ENCODE results near the gene MOG. TPM values are rescaled to one million over a fixed set of nuclear protein-coding genes. Genes with fewer than 3 reads are reported as not detected.
A peak's percentile ranks its signal among the peaks of the same experiment; 100 is the strongest.

Gene MOG
- total RNA-seq, 6 experiments from 2014 or later, result not detected

DNA sequence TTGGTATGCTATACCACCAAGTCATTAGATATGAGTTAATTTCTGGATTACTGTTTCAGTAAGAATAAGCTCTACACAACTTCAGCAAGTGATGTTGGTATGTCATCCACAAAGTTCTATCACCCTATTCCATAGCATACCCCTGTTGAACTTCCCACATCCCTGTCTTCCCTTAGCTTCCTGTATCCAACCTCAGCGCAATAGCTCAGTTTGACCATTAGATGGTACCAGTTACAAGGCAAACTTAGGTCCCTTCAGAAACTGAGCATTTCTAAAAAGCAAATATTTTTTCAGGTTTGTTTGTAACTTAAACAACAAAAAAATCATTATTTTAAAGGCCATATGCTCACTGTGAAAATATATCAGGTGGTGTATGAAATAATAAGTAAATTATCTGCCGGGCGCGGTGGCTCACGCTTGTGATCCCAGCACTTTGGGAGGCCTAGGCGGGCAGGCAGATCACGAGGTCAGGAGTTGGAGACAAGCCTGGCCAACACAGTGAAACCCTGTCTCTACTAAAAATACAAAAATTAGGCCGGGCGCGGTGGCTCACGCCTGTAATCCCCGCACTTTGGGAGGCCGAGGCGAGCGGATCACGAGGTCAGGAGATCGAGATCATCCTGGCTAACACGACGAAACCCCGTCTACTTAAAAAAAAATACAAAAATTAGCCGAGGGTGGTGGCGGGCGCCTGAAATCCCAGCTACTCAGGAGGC is 8.8 kb upstream of the MOG start:
- Histone ChIP-seq H3K4me3 (no peak overlapping the region), H3K9me3 (no peaks in the 10 kb centered on the region), H3K4me1 (peaks cover 0 to 3% (median 0%) of the 10 kb centered on the region in 4 donors), H3K27ac (no peak overlapping the region), H3K27me3 (no peaks in the 10 kb centered on the region), H3K36me3 (no peaks in the 10 kb centered on the region)
- intact Hi-C loops (cut with DNase I), result no loop called here
- WGBS (ENCODE audit: insufficient coverage, low coverage, low lambda C conversion rate, missing lambda C conversion rate), result 84% methylated on average over 8 of the region's 23 CpGs
- TF ChIP-seq POLR2A (IDR thresholded peaks at IDR 0.05), result no peak
- TF ChIP-seq, protein P1, sequence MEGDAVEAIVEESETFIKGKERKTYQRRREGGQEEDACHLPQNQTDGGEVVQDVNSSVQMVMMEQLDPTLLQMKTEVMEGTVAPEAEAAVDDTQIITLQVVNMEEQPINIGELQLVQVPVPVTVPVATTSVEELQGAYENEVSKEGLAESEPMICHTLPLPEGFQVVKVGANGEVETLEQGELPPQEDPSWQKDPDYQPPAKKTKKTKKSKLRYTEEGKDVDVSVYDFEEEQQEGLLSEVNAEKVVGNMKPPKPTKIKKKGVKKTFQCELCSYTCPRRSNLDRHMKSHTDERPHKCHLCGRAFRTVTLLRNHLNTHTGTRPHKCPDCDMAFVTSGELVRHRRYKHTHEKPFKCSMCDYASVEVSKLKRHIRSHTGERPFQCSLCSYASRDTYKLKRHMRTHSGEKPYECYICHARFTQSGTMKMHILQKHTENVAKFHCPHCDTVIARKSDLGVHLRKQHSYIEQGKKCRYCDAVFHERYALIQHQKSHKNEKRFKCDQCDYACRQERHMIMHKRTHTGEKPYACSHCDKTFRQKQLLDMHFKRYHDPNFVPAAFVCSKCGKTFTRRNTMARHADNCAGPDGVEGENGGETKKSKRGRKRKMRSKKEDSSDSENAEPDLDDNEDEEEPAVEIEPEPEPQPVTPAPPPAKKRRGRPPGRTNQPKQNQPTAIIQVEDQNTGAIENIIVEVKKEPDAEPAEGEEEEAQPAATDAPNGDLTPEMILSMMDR (IDR thresholded peaks at IDR 0.05), result peak; percentile 35 to 51 (median 42)
- ATAC-seq (no peak), DNase-seq (no peak)

DNA sequence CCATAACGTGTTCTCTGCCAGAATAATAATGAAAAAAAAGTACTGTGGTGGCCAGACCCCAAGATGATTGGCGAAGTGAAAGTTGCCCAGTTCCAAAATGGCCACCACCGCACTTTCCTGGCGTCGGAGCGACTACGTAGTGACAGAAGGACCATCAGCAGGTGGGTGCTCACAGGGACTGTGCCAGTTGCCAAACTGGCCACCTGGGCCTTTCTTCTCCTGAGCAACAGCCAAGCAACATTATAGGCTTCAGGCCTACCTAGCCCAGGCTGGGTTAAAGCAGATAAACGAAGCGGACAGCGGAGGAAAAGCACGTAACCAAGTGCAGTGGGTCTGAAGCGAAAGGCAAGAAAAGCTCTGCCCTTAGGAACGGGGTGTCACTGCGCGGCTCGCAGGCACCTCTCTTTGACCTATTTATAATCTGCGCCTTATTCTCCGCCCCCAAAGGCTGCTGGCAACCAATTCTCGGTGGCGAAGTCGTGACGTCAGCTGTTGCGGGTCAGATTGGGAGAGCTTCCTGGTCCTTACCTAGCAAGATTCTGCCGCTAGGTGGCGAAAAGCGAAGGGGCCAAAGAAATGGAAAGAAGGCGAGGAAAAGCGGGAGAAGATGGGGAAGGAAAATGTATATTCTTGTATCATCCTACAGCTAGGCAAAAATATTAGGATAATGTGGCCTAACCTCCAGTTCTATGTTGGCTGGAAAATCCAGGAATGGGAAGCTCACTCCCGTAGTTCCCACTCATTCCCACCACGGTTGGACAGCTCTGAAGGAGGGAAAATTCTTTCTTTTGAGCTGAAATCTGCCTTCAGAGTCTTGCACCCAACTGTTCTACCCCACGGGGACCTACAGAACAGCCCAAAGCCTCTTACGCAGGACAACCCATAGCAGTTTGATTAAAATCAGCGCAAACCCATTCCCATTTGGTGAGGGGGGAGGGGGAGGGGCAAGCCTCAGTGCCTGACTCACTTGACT is 6.9 kb upstream of the MOG start:
- Histone ChIP-seq H3K9me3 (no peaks in the 10 kb centered on the region), H3K36me3 (no peaks in the 10 kb centered on the region), H3K27me3 (no peaks in the 10 kb centered on the region), H3K27ac (peak overlapping the region; percentile 89 to 93 (median 92)), H3K4me1 (peaks cover 0 to 3% (median 0%) of the 10 kb centered on the region in 4 donors), H3K4me3 (peak overlapping the region; percentile 45 to 66 (median 65))
- peak; percentile 96 to 98 (median 97) for ATAC-seq
- TF ChIP-seq POLR2A (IDR thresholded peaks at IDR 0.05), result peak; percentile 82
- TF ChIP-seq, protein P1 (IDR thresholded peaks at IDR 0.05), result peak; percentile 88 to 95 (median 93)
- intact Hi-C loops (cut with DNase I), result no loop called here
- DNase-seq, result peak; percentile 98
- WGBS (ENCODE audit: insufficient coverage, low coverage, low lambda C conversion rate, missing lambda C conversion rate), result 4% methylated on average over 30 of the region's 33 CpGs

DNA sequence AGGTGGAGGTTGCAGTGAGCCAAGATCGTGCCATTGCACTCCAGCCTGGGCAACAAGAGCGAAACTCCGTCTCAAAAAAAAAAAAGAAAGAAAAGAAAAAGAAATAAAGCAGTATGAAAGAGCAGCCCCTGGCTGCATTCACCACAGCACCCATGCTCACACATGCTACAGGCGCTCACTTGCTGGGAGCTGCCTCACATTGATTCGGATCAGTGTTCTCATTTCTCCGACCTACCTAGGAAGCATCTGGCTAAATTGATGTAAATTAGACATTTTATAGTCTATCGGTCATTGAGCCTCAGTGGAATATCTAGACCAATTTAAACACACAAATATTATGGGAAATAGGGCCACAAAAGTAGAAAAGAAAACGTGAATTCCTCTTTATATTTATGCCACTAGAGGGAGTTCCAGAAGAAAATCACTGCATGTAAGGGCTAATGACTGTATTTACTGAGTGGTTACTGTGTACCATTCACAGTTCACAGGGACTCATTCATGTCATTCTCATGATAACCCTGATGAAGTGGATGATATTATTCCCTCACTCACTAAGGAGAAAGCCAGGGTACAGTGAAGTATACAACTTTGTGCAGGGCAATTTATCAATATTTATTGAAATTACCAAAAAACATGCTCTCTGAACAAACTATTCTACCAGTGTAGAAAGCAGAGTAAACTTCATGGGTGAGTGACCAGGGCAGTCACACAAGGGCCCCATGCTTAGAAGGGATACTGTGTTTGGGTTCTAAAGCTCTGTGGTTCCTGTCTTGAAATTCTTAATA is 5.3 kb upstream of the MOG start:
- Histone ChIP-seq H3K4me1 (peaks cover 0 to 3% (median 0%) of the 10 kb centered on the region in 4 donors), H3K36me3 (no peaks in the 10 kb centered on the region), H3K4me3 (no peak overlapping the region), H3K9me3 (no peaks in the 10 kb centered on the region), H3K27me3 (no peaks in the 10 kb centered on the region), H3K27ac (no peak overlapping the region)
- intact Hi-C loops (cut with DNase I), result no loop called here
- no peak for TF ChIP-seq POLR2A (IDR thresholded peaks at IDR 0.05)
- TF ChIP-seq, protein P1 (IDR thresholded peaks at IDR 0.05), result peak; percentile 49 to 65 (median 62)
- ATAC-seq (peak in 3 of 4 donors; percentile 26 to 34 (median 30)), DNase-seq (no peak)
- WGBS (ENCODE audit: insufficient coverage, low coverage, low lambda C conversion rate, missing lambda C conversion rate), result 58% methylated on average over 5 of the region's 8 CpGs

DNA sequence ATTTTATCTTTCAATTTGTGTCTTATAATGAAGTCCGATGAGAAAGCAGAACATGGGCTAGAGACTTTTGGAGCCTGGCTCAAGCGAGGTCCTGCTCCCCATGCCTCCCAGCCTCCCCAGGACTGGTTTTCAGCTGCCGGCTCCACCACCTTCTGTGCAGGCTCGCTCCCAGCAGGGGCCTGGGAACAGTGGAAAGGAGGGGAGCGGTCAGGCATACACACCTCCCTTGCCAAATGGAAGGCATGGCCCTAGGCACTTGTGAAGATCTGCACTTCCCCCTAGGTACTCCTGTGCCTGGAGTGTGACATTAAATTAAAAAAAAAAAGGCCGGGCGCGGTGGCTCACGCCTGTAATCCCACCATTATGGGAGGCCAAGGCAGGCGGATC is 4.7 kb upstream of the MOG start:
- ATAC-seq, result no peak
- no peaks in the 10 kb centered on the region for H3K36me3 ChIP-seq
- H3K4me3 ChIP-seq, result no peak overlapping the region
- H3K4me1 ChIP-seq, result peaks cover 0 to 3% (median 0%) of the 10 kb centered on the region in 4 donors
- WGBS (ENCODE audit: insufficient coverage, low coverage, low lambda C conversion rate, missing lambda C conversion rate), result 73% methylated on average over 7 of the region's 10 CpGs
- TF ChIP-seq POLR2A (IDR thresholded peaks at IDR 0.05), result no peak
- TF ChIP-seq, protein P1 (IDR thresholded peaks at IDR 0.05), result no peak
- intact Hi-C loops (cut with DNase I), result no loop called here
- no peaks in the 10 kb centered on the region for H3K9me3 ChIP-seq
- no peaks in the 10 kb centered on the region for H3K27me3 ChIP-seq
- no peak for DNase-seq
- H3K27ac ChIP-seq, result no peak overlapping the region
